Kidney epithelial cell (primary cell): ENCODE data around the gene MACROD2. TPM values are rescaled to one million over a fixed set of nuclear protein-coding genes. Genes with fewer than 3 reads are reported as not detected.

ENCODE experiments used
- DNase-seq: peaks from one replicate; pipeline ENCODE4 v3.0.0-alpha.2; 2010; ENCODE audit warnings: low read depth
- H3K27me3 ChIP-seq: 2 replicates; pipeline ENCODE4 v1.6.0; 2011; ENCODE audit warnings: low read length; ENCODE audit not compliant: control insufficient read depth, insufficient read depth
- H3K36me3 ChIP-seq: 2 replicates; pipeline ENCODE4 v1.5.1; 2011; ENCODE audit warnings: low read length; ENCODE audit not compliant: control insufficient read depth, insufficient read depth
- H3K4me3 ChIP-seq: 2 replicates; pipeline ENCODE4 v1.5.1; 2011; ENCODE audit warnings: low read depth, mild to moderate bottlenecking, control low read depth, low read length
- CTCF ChIP-seq: IDR thresholded peaks from 2 replicates; pipeline ENCODE4 v1.5.1; 2011; ENCODE audit warnings: mild to moderate bottlenecking, moderate library complexity, low read length, control low read depth, inconsistent platforms; ENCODE audit not compliant: insufficient read depth, poor library complexity, severe bottlenecking
- total RNA-seq: library from RNA; depleted of rRNA; stranded (reverse); fragments of >200 nt; gene quantifications from 2 replicates; pipeline ENCODE4 v1.2.3, GENCODE V29; 2015

The MACROD2 gene
- total RNA-seq, 1 donor from 2014 or later, result 0.79 TPM

- Histone ChIP-seq H3K27me3 (no peaks in the 10 kb centered on the region), H3K4me3 (no peak overlapping the region), H3K36me3 (no peaks in the 10 kb centered on the region)
- no peak for DNase-seq
- no peak for TF ChIP-seq CTCF
Observed at GRCh38 chr20:15045246-15045645, 1049.9 kb downstream of the MACROD2 start.

- no peaks in the 10 kb centered on the region for H3K36me3 ChIP-seq
- no peaks in the 10 kb centered on the region for H3K27me3 ChIP-seq
- H3K4me3 ChIP-seq, result no peak overlapping the region
- no peak for DNase-seq
- TF ChIP-seq CTCF, result no peak
Observed at GRCh38 chr20:15047042-15047441, 1051.7 kb downstream of the MACROD2 start.

GRCh38 chr20:15047601-15048000, 1052.3 kb downstream of the MACROD2 start:
- DNase-seq, result no peak
- Histone ChIP-seq H3K4me3 (no peak overlapping the region), H3K36me3 (no peaks in the 10 kb centered on the region), H3K27me3 (no peaks in the 10 kb centered on the region)
- no peak for TF ChIP-seq CTCF

- H3K4me3 ChIP-seq, result no peak overlapping the region
- no peak for DNase-seq
- no peaks in the 10 kb centered on the region for H3K36me3 ChIP-seq
- no peak for TF ChIP-seq CTCF
- H3K27me3 ChIP-seq, result no peaks in the 10 kb centered on the region
Observed at GRCh38 chr20:15056246-15056645, 1060.9 kb downstream of the MACROD2 start.

GRCh38 chr20:15058841-15059240, 1063.5 kb downstream of the MACROD2 start:
- DNase-seq, result no peak
- TF ChIP-seq CTCF, result no peak
- Histone ChIP-seq H3K4me3 (no peak overlapping the region), H3K27me3 (no peaks in the 10 kb centered on the region), H3K36me3 (no peaks in the 10 kb centered on the region)

- Histone ChIP-seq H3K27me3 (no peaks in the 10 kb centered on the region), H3K36me3 (no peaks in the 10 kb centered on the region), H3K4me3 (no peak overlapping the region)
- DNase-seq, result no peak
- TF ChIP-seq CTCF, result no peak
Observed at GRCh38 chr20:15059438-15059837, 1064.1 kb downstream of the MACROD2 start.
